Common myeloid progenitor, CD34-positive (primary cell): ENCODE data around the gene KCNJ1.

Experiments
- CTCF ChIA-PET: fragments of 350-600 bp; sonication (Branson Sonifier 250); formaldehyde crosslinking; loops from one replicate; lab custom pipeline; 2021; ENCODE audit warnings: antibody characterized with exemption; lab: Charles Lee
- POLR2A ChIA-PET: fragments of 350-600 bp; sonication (Branson Sonifier 250); formaldehyde crosslinking; loops from one replicate; lab custom pipeline; 2021; ENCODE audit warnings: antibody characterized with exemption; lab: Charles Lee
- DNase-seq, 3 donors: peaks; one replicate each; pipeline versions ENCODE4 v3.0.0 to v3.0.0-alpha.2; 2013
- H3K27ac ChIP-seq, 2 experiments: 1 replicate in 1 of 2; 2 replicates in 1 of 2; pipeline ENCODE4 v1.7.0; 2013; ENCODE audit warnings: inconsistent platforms in 2 of 2, low read length in 2 of 2, mild to moderate bottlenecking in 2 of 2, low read depth in 1 of 2, moderate library complexity in 1 of 2; ENCODE audit not compliant: severe bottlenecking in 2 of 2, insufficient read depth in 1 of 2, poor library complexity in 1 of 2
- H3K27me3 ChIP-seq, 5 experiments: replicated peaks in 2 of 5; 1 replicate in 3 of 5; 2 replicates in 2 of 5; pipeline versions ENCODE4 v1.6.1 to v1.7.0; 2013; ENCODE audit warnings: low read length in 4 of 5, mild to moderate bottlenecking in 2 of 5, moderate library complexity in 2 of 5, inconsistent platforms in 1 of 5; ENCODE audit not compliant: insufficient read depth in 5 of 5, control insufficient read depth in 4 of 5
- H3K36me3 ChIP-seq, 4 experiments: 1 replicate in 2 of 4; 2 replicates in 2 of 4; pipeline versions ENCODE4 v1.6.1 to v1.7.0; 2013; ENCODE audit warnings: low read length in 3 of 4, control low read depth in 1 of 4, mild to moderate bottlenecking in 1 of 4; ENCODE audit not compliant: control insufficient read depth in 4 of 4, insufficient read depth in 4 of 4
- H3K4me1 ChIP-seq, 4 experiments: 1 replicate in 3 of 4; 2 replicates in 1 of 4; pipeline versions ENCODE4 v1.6.1 to v1.7.1; 2013; ENCODE audit warnings: low read length in 3 of 4, mild to moderate bottlenecking in 3 of 4, control low read depth in 1 of 4, inconsistent platforms in 1 of 4, moderate library complexity in 1 of 4; ENCODE audit not compliant: control insufficient read depth in 4 of 4, insufficient read depth in 4 of 4; ENCODE audit errors: control extremely low read depth in 1 of 4
- H3K4me3 ChIP-seq, 7 experiments: 1 replicate in 4 of 7; 2 replicates in 3 of 7; pipeline versions ENCODE4 v1.5.1 to v1.7.0; 2013; ENCODE audit warnings: mild to moderate bottlenecking in 7 of 7, low read length in 6 of 7, moderate library complexity in 6 of 7, inconsistent platforms in 2 of 7, low read depth in 2 of 7, control low read depth in 1 of 7; ENCODE audit not compliant: insufficient read depth in 4 of 7, control insufficient read depth in 1 of 7; ENCODE audit errors: extremely low read depth in 1 of 7
- H3K9me3 ChIP-seq, 5 experiments: 1 replicate in 4 of 5; 2 replicates in 1 of 5; pipeline versions ENCODE4 v1.6.1 to v1.7.1; 2013; ENCODE audit warnings: low read length in 4 of 5, mild to moderate bottlenecking in 2 of 5, inconsistent platforms in 1 of 5, low read depth in 1 of 5, moderate library complexity in 1 of 5; ENCODE audit not compliant: control insufficient read depth in 4 of 5, insufficient read depth in 2 of 5; ENCODE audit errors: control extremely low read depth in 1 of 5
- WGBS: methylation state at CpG from one replicate; pipeline ENCODE4 v1.1.5; 2013; ENCODE audit not compliant: insufficient coverage; 5-methylcytosine and 5-hydroxymethylcytosine counted together

KCNJ1 gene

DNA sequence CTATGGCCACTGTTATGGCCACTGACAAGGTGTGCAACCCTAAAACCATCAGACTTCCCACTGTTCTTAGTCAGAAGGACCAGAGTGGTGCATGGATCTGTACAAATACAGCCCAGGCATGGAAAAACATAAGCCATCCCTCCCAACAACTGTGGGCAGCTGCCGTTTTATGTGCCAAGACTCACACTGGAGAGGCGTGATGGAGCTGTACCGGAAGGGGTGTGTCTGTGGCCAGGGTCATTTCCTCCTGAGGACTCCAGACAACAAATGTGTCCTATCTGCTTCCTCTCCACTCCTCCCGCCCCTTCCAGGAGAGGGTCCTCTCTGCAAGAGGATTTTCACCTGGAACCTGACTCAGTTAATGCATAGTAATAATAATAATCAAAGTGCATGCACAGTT is 29.5 kb downstream of the KCNJ1 start:
- ChIA-PET CTCF (interaction anchor here (1.2 to 4.9 kb wide), 2 partner anchors 11 to 53 kb away, joined by 3 to 24 read pairs; no protein-coding TSS in a partner anchor), POLR2A (interaction anchor here (0.6 kb wide), 1 partner anchor 132 kb away, joined by 3 read pairs; no protein-coding TSS in a partner anchor)
- Histone ChIP-seq H3K9me3 (no peaks in the 10 kb centered on the region), H3K4me3 (peak overlapping the region in 1 of 7 experiments; percentile 3), H3K27me3 (no peaks in the 10 kb centered on the region), H3K36me3 (no peaks in the 10 kb centered on the region), H3K27ac (no peak overlapping the region), H3K4me1 (peaks cover 4 to 32% (median 8%) of the 10 kb centered on the region in 4 experiments)
- DNase-seq, result peak; percentile 38 to 58 (median 46)
- WGBS, result 0% methylated on average over 3 of the region's 4 CpGs

DNA sequence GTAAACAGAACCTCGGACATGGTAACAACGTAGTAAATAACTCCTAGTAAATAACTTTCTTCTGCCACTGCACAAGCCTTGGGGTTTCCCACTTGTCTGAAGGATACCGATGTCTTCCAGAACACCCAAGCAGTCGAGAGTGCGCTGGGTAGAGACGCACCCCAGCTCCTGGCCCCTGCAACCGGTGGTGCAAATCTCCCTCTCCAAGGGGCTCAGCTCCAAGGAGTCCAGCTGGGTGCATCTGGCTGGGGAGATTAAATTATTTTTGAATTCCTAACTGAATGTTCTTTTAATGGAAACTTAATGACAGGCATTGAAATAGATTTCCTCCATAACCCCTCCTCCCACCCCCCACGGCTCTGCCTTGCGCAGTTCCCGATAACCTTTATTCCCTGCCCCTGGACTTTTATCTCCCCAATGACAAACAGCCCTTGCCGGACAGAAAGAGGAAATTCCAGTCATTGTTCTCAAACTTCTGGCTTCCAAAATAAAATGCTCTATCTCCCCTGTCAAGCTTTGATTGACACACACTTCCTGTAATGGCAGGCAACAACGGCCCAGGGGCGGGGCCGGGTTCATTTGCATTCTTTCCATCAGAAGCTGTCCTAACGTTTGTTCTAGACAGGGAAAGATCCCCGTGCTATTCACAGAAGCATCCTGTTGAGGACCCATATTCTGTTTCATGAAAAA is 31.2 kb downstream of the KCNJ1 start:
- POLR2A ChIA-PET, result no interaction called here
- Histone ChIP-seq H3K27me3 (no peaks in the 10 kb centered on the region), H3K9me3 (no peaks in the 10 kb centered on the region), H3K36me3 (no peaks in the 10 kb centered on the region), H3K4me1 (peaks cover 6 to 43% (median 13%) of the 10 kb centered on the region in 4 experiments), H3K27ac (no peak overlapping the region), H3K4me3 (peak overlapping the region in 2 of 7 experiments; percentile 26 to 29)
- peak in 1 of 3 donors; percentile 34 for DNase-seq
- CTCF ChIA-PET, result interaction anchor here (0.6 to 4.9 kb wide), 3 partner anchors 10 to 662 kb away, joined by 3 to 24 read pairs (median 9); no protein-coding TSS in a partner anchor
- 17% methylated on average over 11 of the region's 16 CpGs for WGBS

DNA sequence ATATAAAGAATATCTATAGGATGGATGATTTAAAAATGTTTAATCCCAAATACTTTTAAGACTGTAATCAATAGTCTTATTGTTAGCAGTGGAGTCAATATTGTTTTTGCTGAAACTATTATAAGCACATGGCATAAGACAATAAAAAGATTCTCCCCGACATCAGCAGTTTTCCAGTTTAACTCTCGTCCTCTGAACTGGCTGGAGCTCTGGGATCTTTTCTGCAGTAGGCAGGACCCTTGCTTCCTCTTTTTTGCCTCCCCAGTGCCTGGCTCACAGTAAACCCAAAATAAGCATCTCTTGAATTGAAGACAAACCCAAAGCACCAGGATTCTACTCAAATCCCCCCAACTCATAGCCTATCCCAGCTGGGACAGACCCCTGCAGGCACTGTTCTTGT is 32.9 kb downstream of the KCNJ1 start:
- Histone ChIP-seq H3K27me3 (no peaks in the 10 kb centered on the region), H3K4me1 (peaks cover 10 to 47% (median 16%) of the 10 kb centered on the region in 4 experiments), H3K36me3 (no peaks in the 10 kb centered on the region), H3K4me3 (no peak overlapping the region), H3K27ac (no peak overlapping the region), H3K9me3 (no peaks in the 10 kb centered on the region)
- DNase-seq, result peak in 2 of 3 donors; percentile 38 to 47
- ChIA-PET CTCF (interaction anchor here (0.6 to 2.9 kb wide), 4 partner anchors 11 to 677 kb away, joined by 3 to 9 read pairs (median 4); no protein-coding TSS in a partner anchor), POLR2A (interaction anchor here (0.6 kb wide), 1 partner anchor 157 kb away, joined by 3 read pairs; no protein-coding TSS in a partner anchor)
- 58% methylated on average over 2 of the region's 2 CpGs for WGBS

DNA sequence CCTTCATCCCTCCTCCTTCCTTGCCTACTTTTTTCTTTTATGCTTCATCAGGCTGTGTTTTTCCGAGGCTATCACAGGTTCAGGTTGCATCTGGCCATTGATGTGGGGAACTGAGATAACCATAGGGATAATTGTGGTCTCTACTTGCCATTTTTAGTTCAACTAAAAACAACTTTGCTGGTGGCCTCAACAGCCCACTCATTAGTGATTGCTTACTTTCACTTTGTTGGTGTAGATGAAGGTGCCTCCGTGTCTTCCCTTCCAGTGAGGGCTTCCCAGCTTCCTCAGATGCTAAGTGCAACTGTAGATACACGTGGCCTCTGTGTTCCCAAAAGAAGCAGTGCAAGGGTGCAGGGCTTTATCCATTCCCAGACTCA is 35.0 kb downstream of the KCNJ1 start:
- H3K27ac ChIP-seq, result no peak overlapping the region
- no peaks in the 10 kb centered on the region for H3K36me3 ChIP-seq
- H3K4me3 ChIP-seq, result peak overlapping the region in 1 of 7 experiments; percentile 6
- no peak for DNase-seq
- CTCF ChIA-PET, result interaction anchor here (0.6 to 4.4 kb wide), 19 partner anchors 8 to 800 kb away, joined by 3 to 29 read pairs (median 5); no protein-coding TSS in a partner anchor
- H3K27me3 ChIP-seq, result no peaks in the 10 kb centered on the region
- WGBS, result 50% methylated on average over 2 of the region's 3 CpGs
- H3K9me3 ChIP-seq, result no peaks in the 10 kb centered on the region
- POLR2A ChIA-PET, result no interaction called here
- peaks cover 11 to 39% (median 12%) of the 10 kb centered on the region in 4 experiments for H3K4me1 ChIP-seq

DNA sequence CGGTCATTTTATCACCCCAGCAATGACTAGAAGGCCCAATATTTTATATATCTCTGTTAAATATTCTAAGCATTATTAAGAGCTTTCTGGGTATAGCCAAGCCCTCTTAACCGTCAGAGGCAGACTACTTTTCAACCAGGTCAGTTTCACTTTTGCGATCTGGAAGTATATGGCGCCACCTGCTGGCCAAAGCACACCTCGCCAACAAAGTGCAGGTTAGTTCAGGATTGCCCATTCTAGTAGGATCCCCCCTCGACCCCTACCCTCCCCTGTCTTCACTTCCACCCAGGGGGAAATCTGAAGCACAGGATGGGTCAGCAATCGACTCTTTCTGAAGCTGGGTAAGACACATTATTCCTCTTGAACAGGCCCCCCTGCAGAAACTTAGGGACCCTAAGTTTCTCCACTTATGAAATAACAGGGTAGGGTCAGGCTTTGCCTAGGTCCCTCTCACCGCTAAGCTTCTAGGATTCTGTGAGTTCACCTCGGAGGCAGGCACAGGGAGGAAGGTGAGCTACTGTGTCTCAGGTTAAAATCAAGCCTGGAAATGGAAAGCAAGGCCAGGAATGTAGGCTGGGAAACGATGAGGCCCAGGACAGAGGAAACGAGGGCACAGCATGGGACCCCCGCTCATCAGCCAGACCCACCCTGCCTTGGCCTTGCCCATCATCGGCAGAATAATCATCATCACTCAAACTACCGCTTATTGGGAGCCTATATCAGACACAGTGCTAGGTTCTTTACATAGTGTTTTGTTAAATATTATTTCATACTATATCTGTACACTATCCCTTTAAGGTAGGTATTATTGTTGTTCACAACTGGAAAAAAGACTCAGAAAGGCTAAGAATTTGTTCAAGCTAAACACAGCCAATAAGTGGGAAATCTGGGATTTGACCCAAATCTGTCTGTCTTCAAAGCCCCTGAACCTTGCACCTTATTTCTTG is 35.6 kb downstream of the KCNJ1 start:
- peak; percentile 82 to 92 (median 90) for DNase-seq
- CTCF ChIA-PET, result interaction anchor here (0.6 to 4.4 kb wide), 37 partner anchors 8 to 801 kb away, joined by 3 to 29 read pairs (median 4); no protein-coding TSS in a partner anchor
- peak overlapping the region in 1 of 2 experiments; percentile 14 for H3K27ac ChIP-seq
- H3K4me3 ChIP-seq, result peak overlapping the region in 5 of 7 experiments; percentile 4 to 68 (median 33)
- no peaks in the 10 kb centered on the region for H3K36me3 ChIP-seq
- no peaks in the 10 kb centered on the region for H3K27me3 ChIP-seq
- H3K9me3 ChIP-seq, result no peaks in the 10 kb centered on the region
- POLR2A ChIA-PET, result no interaction called here
- peaks cover 11 to 33% (median 12%) of the 10 kb centered on the region in 4 experiments for H3K4me1 ChIP-seq
- WGBS, result 35% methylated on average over 6 of the region's 14 CpGs

DNA sequence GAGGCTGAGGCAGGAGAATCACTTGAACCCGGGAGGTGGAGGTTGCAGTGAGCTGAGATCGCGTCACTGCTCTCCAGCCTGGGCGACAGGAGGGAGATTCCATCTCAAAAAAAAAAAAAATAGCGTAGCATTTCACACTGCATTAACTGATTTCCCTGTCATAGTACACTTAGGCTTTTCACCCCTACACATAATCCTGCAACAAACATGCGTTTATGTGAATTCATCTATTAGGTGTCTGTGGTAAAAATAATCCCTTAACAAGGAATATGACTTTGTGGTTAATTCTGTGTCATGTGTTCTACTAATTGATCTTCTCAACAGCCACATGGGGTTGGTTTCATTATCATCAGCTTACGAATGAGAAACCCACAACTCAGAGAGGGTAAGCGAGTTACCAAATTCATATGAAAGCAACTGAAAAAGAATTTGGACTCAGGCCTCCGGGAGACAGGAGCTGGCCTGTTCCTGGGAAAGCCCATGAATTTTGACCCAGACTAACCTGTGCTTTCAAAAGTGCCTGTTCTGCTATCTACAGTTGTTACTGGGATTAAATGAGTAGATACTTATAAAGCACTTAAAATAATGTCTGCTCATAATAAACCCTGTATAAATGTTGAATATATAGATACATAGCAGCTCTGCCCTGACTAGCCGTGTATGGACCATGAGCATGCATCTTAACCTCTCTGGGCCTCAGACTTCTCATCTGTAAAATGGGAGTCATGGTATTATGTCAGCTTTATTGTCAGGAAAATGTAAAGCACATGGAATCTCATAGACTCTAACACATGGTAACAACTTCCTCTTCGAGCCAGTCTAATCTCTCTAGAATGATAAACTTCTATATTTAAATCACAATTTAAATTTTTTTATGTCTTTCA is 36.6 kb downstream of the KCNJ1 start:
- WGBS, result 100% methylated on average over 3 of the region's 11 CpGs
- Histone ChIP-seq H3K27me3 (no peaks in the 10 kb centered on the region), H3K4me1 (peaks cover 8 to 25% (median 12%) of the 10 kb centered on the region in 4 experiments), H3K9me3 (no peaks in the 10 kb centered on the region), H3K27ac (peak overlapping the region in 1 of 2 experiments; percentile 14), H3K36me3 (no peaks in the 10 kb centered on the region), H3K4me3 (peak overlapping the region in 5 of 7 experiments; percentile 4 to 68 (median 33))
- POLR2A ChIA-PET, result no interaction called here
- peak in 2 of 3 donors; percentile 25 to 42 for DNase-seq
- CTCF ChIA-PET, result interaction anchor here (0.7 to 4.4 kb wide), 36 partner anchors 8 to 800 kb away, joined by 3 to 29 read pairs (median 4); no protein-coding TSS in a partner anchor
